ENCODE measurements around the gene TIMP1. TPM values are rescaled to one million over a fixed set of nuclear protein-coding genes. Genes with fewer than 3 reads are reported as not detected.

Gene TIMP1
- total and polyA plus RNA-seq, 2 of the 13 experiments (the other 11 are each of a cell fraction or from before 2014, with no cell fraction given) = 12.3 to 45.8 TPM

- no peak overlapping the region for H2AFZ ChIP-seq (ENCODE audit: low read length)
- in situ Hi-C loops (cut with HindIII; ENCODE audit: extremely low pct_ligation_motif_present, low pct_unique_long_range_greater_than_20kb) = no loop called here
- H3K9ac ChIP-seq (ENCODE audit: insufficient read depth, low read depth, low read length) = no peak overlapping the region
- 79% methylated on average over 6 of the region's 6 CpGs for WGBS (ENCODE audit: low lambda C conversion rate)
- ATAC-seq (no peak), FAIRE-seq (no peak), DNase-seq (ENCODE audit: low spot score) (no peak)
- no peak for TF ChIP-seq ZBTB46 (CRISPR knock-in tag; IDR thresholded peaks at IDR 0.05; ENCODE audit: borderline replicate concordance)
- TF ChIP-seq ZNF451 (CRISPR knock-in tag; IDR thresholded peaks at IDR 0.05) = no peak
- TF ChIP-seq TMF1 (CRISPR knock-in tag; IDR thresholded peaks at IDR 0.05; ENCODE audit: low read depth) = no peak
- no peak for TF ChIP-seq ZNF446 (CRISPR knock-in tag; IDR thresholded peaks at IDR 0.05)
- no peak for TF ChIP-seq TEAD2 (CRISPR knock-in tag; IDR thresholded peaks at IDR 0.05)
- no peaks in the 10 kb centered on the region for H3K27me3 ChIP-seq (ENCODE audit: control insufficient read depth in 1 of 2, insufficient read depth in 2 of 2, low read length in 2 of 2)
- intact Hi-C loops (cut with micrococcal nuclease; ENCODE audit: unreplicated experiment) = no loop called here
- H3K36me3 ChIP-seq (replicated peaks in 1 of 2; ENCODE audit: control insufficient read depth in 1 of 2, insufficient read depth in 2 of 2, low read length in 2 of 2) = no peaks in the 10 kb centered on the region
- no peaks in the 10 kb centered on the region for H4K20me1 ChIP-seq (ENCODE audit: insufficient read depth, low read length)
- H3K4me3 ChIP-seq (replicated peaks in 1 of 3; ENCODE audit: insufficient read depth in 1 of 3, low read depth in 2 of 3, low read length in 3 of 3) = no peak overlapping the region
- no peak overlapping the region for H3K4me2 ChIP-seq (ENCODE audit: low read depth, low read length)
- ChIA-PET CTCF (ENCODE audit: low intra/inter-chr PET ratio, low total read pairs) (no interaction called here), POLR2A (no interaction called here)
- no TSS peak for BruUV-seq (replicated peaks)
- H3K9me3 ChIP-seq (ENCODE audit: low read length) = no peaks in the 10 kb centered on the region
- no peaks in the 10 kb centered on the region for H3K79me2 ChIP-seq (ENCODE audit: insufficient read depth, low read length)
- H3K27ac ChIP-seq (ENCODE audit: extremely low read length, insufficient read depth, low read length) = no peak overlapping the region
- peaks cover 6% of the 10 kb centered on the region for H3K4me1 ChIP-seq (ENCODE audit: insufficient read depth, low read length)
Measured at GRCh38 chrX:47584714-47585113, 2.5 kb downstream of the TIMP1 start.

GRCh38 chrX:47585273-47585672, 3.0 kb downstream of the TIMP1 start:
- H3K9me3 ChIP-seq (ENCODE audit: low read length) = no peaks in the 10 kb centered on the region
- ChIA-PET CTCF (ENCODE audit: low intra/inter-chr PET ratio, low total read pairs) (no interaction called here), POLR2A (no interaction called here)
- no peaks in the 10 kb centered on the region for H4K20me1 ChIP-seq (ENCODE audit: insufficient read depth, low read length)
- BruUV-seq (replicated peaks) = no TSS peak
- no peaks in the 10 kb centered on the region for H3K79me2 ChIP-seq (ENCODE audit: insufficient read depth, low read length)
- DNase-seq (ENCODE audit: low spot score) (no peak), ATAC-seq (no peak), FAIRE-seq (no peak)
- no peaks in the 10 kb centered on the region for H3K27me3 ChIP-seq (ENCODE audit: control insufficient read depth in 1 of 2, insufficient read depth in 2 of 2, low read length in 2 of 2)
- no peak overlapping the region for H3K27ac ChIP-seq (ENCODE audit: extremely low read length, insufficient read depth, low read length)
- no CpG with 5 or more reads among the region's 16 CpGs for WGBS (ENCODE audit: low lambda C conversion rate)
- in situ Hi-C loops (cut with HindIII; ENCODE audit: extremely low pct_ligation_motif_present, low pct_unique_long_range_greater_than_20kb) = no loop called here
- no peak overlapping the region for H3K9ac ChIP-seq (ENCODE audit: insufficient read depth, low read depth, low read length)
- H3K4me3 ChIP-seq (replicated peaks in 1 of 3; ENCODE audit: insufficient read depth in 1 of 3, low read depth in 2 of 3, low read length in 3 of 3) = no peak overlapping the region
- H2AFZ ChIP-seq (ENCODE audit: low read length) = no peak overlapping the region
- intact Hi-C loops (cut with micrococcal nuclease; ENCODE audit: unreplicated experiment) = no loop called here
- no peaks in the 10 kb centered on the region for H3K36me3 ChIP-seq (replicated peaks in 1 of 2; ENCODE audit: control insufficient read depth in 1 of 2, insufficient read depth in 2 of 2, low read length in 2 of 2)
- peaks cover 6% of the 10 kb centered on the region for H3K4me1 ChIP-seq (ENCODE audit: insufficient read depth, low read length)
- H3K4me2 ChIP-seq (ENCODE audit: low read depth, low read length) = no peak overlapping the region
- TF ChIP-seq SCMH1 (CRISPR knock-in tag; IDR thresholded peaks at IDR 0.05; ENCODE audit: borderline replicate concordance) (no peak), ELF4 (CRISPR knock-in tag; IDR thresholded peaks at IDR 0.05; ENCODE audit: borderline replicate concordance) (no peak), FOXM1 (CRISPR knock-in tag; IDR thresholded peaks at IDR 0.05) (no peak), UBTF (CRISPR knock-in tag; IDR thresholded peaks at IDR 0.05) (no peak), CREB1 (IDR thresholded peaks at IDR 0.05) (no peak), CREB1 (CRISPR knock-in tag; IDR thresholded peaks at IDR 0.05) (no peak), FLYWCH1 (CRISPR knock-in tag; IDR thresholded peaks at IDR 0.05) (no peak), LBX2 (CRISPR knock-in tag; IDR thresholded peaks at IDR 0.05; ENCODE audit: borderline replicate concordance) (no peak), ZNF761 (CRISPR knock-in tag; conservative IDR thresholded peaks at IDR 0.05) (no peak)
- TF ChIP-seq, protein P1, sequence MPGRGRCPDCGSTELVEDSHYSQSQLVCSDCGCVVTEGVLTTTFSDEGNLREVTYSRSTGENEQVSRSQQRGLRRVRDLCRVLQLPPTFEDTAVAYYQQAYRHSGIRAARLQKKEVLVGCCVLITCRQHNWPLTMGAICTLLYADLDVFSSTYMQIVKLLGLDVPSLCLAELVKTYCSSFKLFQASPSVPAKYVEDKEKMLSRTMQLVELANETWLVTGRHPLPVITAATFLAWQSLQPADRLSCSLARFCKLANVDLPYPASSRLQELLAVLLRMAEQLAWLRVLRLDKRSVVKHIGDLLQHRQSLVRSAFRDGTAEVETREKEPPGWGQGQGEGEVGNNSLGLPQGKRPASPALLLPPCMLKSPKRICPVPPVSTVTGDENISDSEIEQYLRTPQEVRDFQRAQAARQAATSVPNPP (CRISPR knock-in tag; IDR thresholded peaks at IDR 0.05) = no peak

Measured in HepG2 (cell line).